M059J (cell line): ENCODE data around the gene SMIM13. TPM values are rescaled to one million over a fixed set of nuclear protein-coding genes. Genes with fewer than 3 reads are reported as not detected.

ENCODE experiments used
- total RNA-seq: library from RNA; depleted of rRNA; stranded (reverse); fragments of >200 nt; shearing (Covaris generic); gene quantifications from 2 replicates; pipeline ENCODE4 v1.2.3, GENCODE V29; 2014; rRNA removed

Gene SMIM13
- total RNA-seq, 1 experiment from 2014 or later, result 26.8 TPM

Other genes with a start within 250 kb of the SMIM13 start
- not detected in 2 replicates for gene GCM2, start 211.8 kb upstream of the SMIM13 start, total RNA-seq
- not detected in 2 replicates for gene SYCP2L, start 206.8 kb upstream of the SMIM13 start, total RNA-seq
- 6.2 and 7.1 TPM in 2 replicates for gene ELOVL2, start 49.5 kb upstream of the SMIM13 start, total RNA-seq
- gene ERVFRD-1, start 17.9 kb downstream of the SMIM13 start, total RNA-seq, result not detected in 2 replicates
- gene NEDD9, start 138.8 kb downstream of the SMIM13 start, total RNA-seq, result 53.5 and 79.4 TPM in 2 replicates